Testis (tissue), 3 donors: ENCODE data around the gene BTBD10. TPM values are rescaled to one million over a fixed set of nuclear protein-coding genes. Genes with fewer than 3 reads are reported as not detected.

Experiments
- DNase-seq: peaks from one replicate; pipeline ENCODE4 v3.0.0-alpha.2; 2019
- H3K27ac ChIP-seq, 2 donors: fragments of 200-600 bp; sonication (generic); one replicate each; pipeline ENCODE4 v1.5.1; 2019
- H3K27me3 ChIP-seq: fragments of 200-600 bp; sonication (generic); one replicate; pipeline ENCODE4 v1.5.1; 2019
- H3K36me3 ChIP-seq: fragments of 200-600 bp; sonication (generic); one replicate; pipeline ENCODE4 v1.5.1; 2017; ENCODE audit warnings: low read depth; ENCODE audit errors: missing control alignments
- H3K4me1 ChIP-seq: fragments of 200-600 bp; sonication (generic); one replicate; pipeline ENCODE4 v1.5.1; 2019
- H3K4me3 ChIP-seq, 2 donors: fragments of 200-600 bp; sonication (generic); one replicate each; pipeline ENCODE4 v1.5.1; 2017 to 2019
- H3K9me3 ChIP-seq: fragments of 200-600 bp; sonication (generic); one replicate; pipeline ENCODE4 v1.5.1; 2017
- POLR2A ChIP-seq: fragments of 450-650 bp; IDR thresholded peaks from one replicate; pipeline ENCODE4 v1.6.1; 2017; ENCODE audit warnings: antibody characterized with exemption, mild to moderate bottlenecking, moderate library complexity
- WGBS, 2 donors: methylation state at CpG; one replicate each; pipeline ENCODE4 v1.1.5; 2018; 5-methylcytosine and 5-hydroxymethylcytosine counted together
- intact Hi-C: fragments of 100-400 bp; cut with DNase I; formaldehyde crosslinking; loops from one replicate; pipeline ENCODE4 v1.15.1; 2023; ENCODE audit warnings: low total_unique reads
- polyA plus RNA-seq: library from polyadenylated mRNA; stranded (reverse); fragments of 350-450 nt; fragmentation: Illumina TruSeq; extraction: RNeasy Lipid Tissue Mini Kit (QIAGEN cat#74804); gene quantifications from one replicate; pipeline ENCODE4 v1.2.3, GENCODE V29; 2014; ENCODE audit warnings: low read depth, low replicate concordance; ENCODE audit not compliant: insufficient read depth
- total RNA-seq, 2 donors: library from RNA; depleted of rRNA; stranded (reverse); fragments of >200 nt; gene quantifications; one replicate each; pipeline ENCODE4 v1.2.3, GENCODE V29; 2016
- TF ChIP-seq, protein P1 (sequence below), 3 experiments: fragments of 450-650 bp in 2 of 3; fragments of 200-600 bp in 1 of 3; sonication (generic) in 1 of 3; IDR thresholded peaks; one replicate each; pipeline ENCODE4 v1.5.1; 2016 to 2019; ENCODE audit warnings: antibody characterized with exemption in 3 of 3, mild to moderate bottlenecking in 2 of 3, moderate library complexity in 1 of 3

The BTBD10 gene
- total and polyA plus RNA-seq, 3 donors from 2014 or later, result 47.0 to 81.7 (median 69.4) TPM

DNA sequence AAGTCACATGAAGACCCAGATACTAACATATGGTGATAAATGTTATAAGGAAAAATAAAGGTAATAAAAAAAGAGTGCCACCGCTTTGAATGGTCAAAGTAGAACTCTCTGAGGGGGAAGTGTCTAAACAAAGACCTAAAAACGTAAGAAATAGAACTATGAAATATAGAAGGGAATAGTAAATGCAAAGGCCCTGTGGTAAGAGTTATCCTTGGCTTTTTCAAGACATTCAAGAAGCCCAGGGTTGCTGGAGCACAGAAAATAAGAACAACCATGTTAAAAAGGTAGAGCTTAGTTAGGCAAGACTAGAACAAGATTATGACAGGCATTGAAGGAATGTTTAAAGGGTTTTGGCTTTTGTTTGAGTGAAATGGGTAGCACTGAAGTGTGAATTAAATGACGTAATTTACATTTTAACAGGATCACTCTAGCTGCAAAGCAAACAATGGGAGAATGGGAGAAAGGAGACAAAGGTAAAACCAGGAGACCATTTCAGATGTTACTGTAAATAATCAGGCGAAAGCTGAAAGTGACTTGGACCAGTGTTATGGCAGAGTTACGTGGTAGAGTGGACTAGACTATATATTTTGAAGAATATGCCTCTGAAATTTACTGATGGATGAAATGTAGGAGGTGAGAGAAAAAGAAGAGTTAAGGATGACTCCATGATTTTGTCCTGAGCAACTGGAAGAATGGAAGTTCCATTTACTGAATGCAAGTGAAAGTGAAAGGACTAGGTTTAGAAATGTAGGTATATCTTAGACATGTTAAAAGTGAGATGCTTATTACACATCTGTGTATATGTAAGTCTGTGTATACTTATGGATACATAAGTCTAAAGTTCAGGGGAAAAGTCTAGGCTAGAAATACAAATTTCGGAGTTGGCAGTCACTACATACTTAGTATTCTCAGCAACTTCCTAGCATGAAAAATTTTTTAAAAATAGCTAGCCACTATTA lies 28.5 kb downstream of the BTBD10 start:
- H3K36me3 ChIP-seq, result no peaks in the 10 kb centered on the region
- intact Hi-C loops, result no loop called here
- H3K4me1 ChIP-seq, result no peaks in the 10 kb centered on the region
- H3K9me3 ChIP-seq, result no peaks in the 10 kb centered on the region
- no peak overlapping the region for H3K4me3 ChIP-seq
- no peaks in the 10 kb centered on the region for H3K27me3 ChIP-seq
- 90 to 94% methylated on average over 6 of the region's 6 CpGs for WGBS, 2 donors
- TF ChIP-seq, protein P1, sequence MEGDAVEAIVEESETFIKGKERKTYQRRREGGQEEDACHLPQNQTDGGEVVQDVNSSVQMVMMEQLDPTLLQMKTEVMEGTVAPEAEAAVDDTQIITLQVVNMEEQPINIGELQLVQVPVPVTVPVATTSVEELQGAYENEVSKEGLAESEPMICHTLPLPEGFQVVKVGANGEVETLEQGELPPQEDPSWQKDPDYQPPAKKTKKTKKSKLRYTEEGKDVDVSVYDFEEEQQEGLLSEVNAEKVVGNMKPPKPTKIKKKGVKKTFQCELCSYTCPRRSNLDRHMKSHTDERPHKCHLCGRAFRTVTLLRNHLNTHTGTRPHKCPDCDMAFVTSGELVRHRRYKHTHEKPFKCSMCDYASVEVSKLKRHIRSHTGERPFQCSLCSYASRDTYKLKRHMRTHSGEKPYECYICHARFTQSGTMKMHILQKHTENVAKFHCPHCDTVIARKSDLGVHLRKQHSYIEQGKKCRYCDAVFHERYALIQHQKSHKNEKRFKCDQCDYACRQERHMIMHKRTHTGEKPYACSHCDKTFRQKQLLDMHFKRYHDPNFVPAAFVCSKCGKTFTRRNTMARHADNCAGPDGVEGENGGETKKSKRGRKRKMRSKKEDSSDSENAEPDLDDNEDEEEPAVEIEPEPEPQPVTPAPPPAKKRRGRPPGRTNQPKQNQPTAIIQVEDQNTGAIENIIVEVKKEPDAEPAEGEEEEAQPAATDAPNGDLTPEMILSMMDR (IDR thresholded peaks at IDR 0.05), result no peak
- no peak for TF ChIP-seq POLR2A
- no peak for DNase-seq
- no peak overlapping the region for H3K27ac ChIP-seq

DNA sequence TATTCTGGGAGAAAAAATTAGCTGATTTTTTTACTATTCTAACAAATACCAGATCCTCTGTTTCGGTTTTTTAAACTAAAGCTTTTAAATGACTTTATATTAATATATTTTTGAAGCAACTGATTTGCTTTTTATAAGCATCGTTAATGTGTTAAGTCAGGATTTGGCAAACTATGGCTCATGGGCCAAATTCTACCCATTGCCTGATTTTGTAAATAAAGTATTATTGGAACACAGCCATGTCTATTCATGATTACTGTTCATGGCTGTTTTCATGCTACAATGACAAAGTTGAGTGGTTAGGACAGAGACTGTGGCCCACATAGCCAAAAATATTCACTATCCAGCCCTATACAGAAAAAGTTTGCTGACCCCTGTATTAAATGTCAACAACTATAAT lies 29.6 kb downstream of the BTBD10 start:
- H3K27ac ChIP-seq, result no peak overlapping the region
- no peak overlapping the region for H3K4me3 ChIP-seq
- no peaks in the 10 kb centered on the region for H3K27me3 ChIP-seq
- TF ChIP-seq, protein P1 (IDR thresholded peaks at IDR 0.05), result no peak
- no peak for TF ChIP-seq POLR2A
- no peaks in the 10 kb centered on the region for H3K36me3 ChIP-seq
- no peak for DNase-seq
- intact Hi-C loops, result no loop called here
- no peaks in the 10 kb centered on the region for H3K4me1 ChIP-seq
- 95% methylated on average over 2 of the region's 2 CpGs for WGBS, 2 donors
- no peaks in the 10 kb centered on the region for H3K9me3 ChIP-seq

DNA sequence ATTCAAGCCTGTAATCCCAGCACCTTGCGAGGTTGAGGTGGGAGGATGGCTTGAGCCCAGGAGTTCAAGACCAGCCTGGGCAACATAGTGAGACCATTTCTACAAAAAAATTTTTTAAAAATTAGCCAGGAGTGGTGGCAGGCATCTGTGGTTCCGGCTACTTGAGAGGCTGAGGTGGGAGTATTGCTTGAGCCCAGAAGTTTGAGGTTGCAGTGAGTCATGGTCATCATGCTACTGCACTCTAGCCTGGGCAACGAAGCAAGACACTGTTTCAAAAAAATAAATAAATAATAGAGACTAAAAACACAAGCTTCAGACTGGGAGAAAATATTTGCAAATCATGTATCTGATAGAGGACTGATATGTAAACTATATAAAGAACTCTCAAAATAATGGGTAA lies 33.2 kb downstream of the BTBD10 start:
- WGBS, 2 donors, result 94% methylated on average over 3 of the region's 3 CpGs
- Histone ChIP-seq H3K4me1 (no peaks in the 10 kb centered on the region), H3K27ac (no peak overlapping the region), H3K27me3 (no peaks in the 10 kb centered on the region), H3K9me3 (no peaks in the 10 kb centered on the region), H3K4me3 (no peak overlapping the region), H3K36me3 (no peaks in the 10 kb centered on the region)
- no peak for TF ChIP-seq POLR2A
- TF ChIP-seq, protein P1 (IDR thresholded peaks at IDR 0.05), result no peak
- no peak for DNase-seq
- intact Hi-C loops, result no loop called here

DNA sequence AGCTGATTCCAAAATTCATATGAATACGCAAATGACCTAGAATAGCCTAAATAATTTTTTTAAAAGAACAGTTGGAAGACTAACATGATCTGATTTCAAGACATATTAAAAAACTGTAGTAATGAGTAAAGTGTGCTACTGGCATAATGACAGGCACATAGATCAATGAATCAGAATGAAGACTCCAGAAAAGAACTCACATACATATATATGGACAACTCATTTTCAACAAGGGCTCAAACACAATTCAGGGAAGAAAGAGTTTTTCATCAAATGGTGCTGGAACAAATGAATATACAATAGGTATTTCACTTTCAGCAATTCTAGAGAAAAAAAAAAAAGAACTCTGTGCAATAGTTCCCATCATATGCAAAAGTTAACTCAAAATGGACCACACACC lies 33.7 kb downstream of the BTBD10 start:
- H3K27ac ChIP-seq, result no peak overlapping the region
- H3K4me3 ChIP-seq, result no peak overlapping the region
- no peak for DNase-seq
- intact Hi-C loops, result no loop called here
- no peaks in the 10 kb centered on the region for H3K27me3 ChIP-seq
- no peaks in the 10 kb centered on the region for H3K9me3 ChIP-seq
- 0 to 100% methylated on average over 1 of the region's 1 CpG for WGBS, 2 donors
- no peak for TF ChIP-seq POLR2A
- TF ChIP-seq, protein P1 (IDR thresholded peaks at IDR 0.05), result no peak
- no peaks in the 10 kb centered on the region for H3K4me1 ChIP-seq
- no peaks in the 10 kb centered on the region for H3K36me3 ChIP-seq

DNA sequence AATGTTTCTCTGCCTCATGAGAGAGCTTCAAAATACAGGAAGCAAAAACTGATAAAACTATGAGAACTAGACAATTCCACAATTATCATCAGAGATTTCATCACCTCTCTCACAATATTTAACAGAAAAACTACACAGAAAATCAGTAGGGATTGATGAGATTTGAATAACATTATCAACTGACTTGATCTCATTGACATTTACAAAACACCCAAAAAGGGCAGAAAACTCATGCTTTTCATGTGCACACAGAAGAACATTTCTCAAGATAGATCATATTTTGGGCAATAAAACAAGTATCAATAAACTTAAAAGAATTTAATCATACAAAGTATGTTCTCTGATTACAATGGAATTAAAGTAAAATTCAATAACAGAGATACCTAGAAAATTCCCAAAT lies 35.6 kb downstream of the BTBD10 start:
- no peak for DNase-seq
- Histone ChIP-seq H3K9me3 (no peaks in the 10 kb centered on the region), H3K36me3 (no peaks in the 10 kb centered on the region), H3K27ac (no peak overlapping the region), H3K4me3 (no peak overlapping the region), H3K27me3 (no peaks in the 10 kb centered on the region), H3K4me1 (no peaks in the 10 kb centered on the region)
- no peak for TF ChIP-seq POLR2A
- TF ChIP-seq, protein P1 (IDR thresholded peaks at IDR 0.05), result no peak
- intact Hi-C loops, result no loop called here
